ENCODE data around the gene GTF3C5.

- TF ChIP-seq POLR2AphosphoS5 (IDR thresholded peaks at IDR 0.05; ENCODE audit: low read depth, low read length) (no peak), TAF1 (IDR thresholded peaks at IDR 0.05; ENCODE audit: borderline replicate concordance, insufficient read depth, low read length) (no peak), SIN3A (IDR thresholded peaks at IDR 0.05; ENCODE audit: borderline replicate concordance, insufficient read depth, low read length) (no peak), REST (IDR thresholded peaks at IDR 0.05; ENCODE audit: insufficient read depth in 1 of 2, low read depth in 2 of 2, low read length in 2 of 2) (no peak), FOXP2 (optimal IDR thresholded peaks at IDR 0.05; ENCODE audit: borderline replicate concordance, extremely low read depth, extremely low read length, insufficient read depth) (no peak)
These were observed 13.9 kb downstream of the GTF3C5 start for GRCh38 chr9:133044661-133045060.

Measured in PFSK-1 (cell line).